NCI-H2081 treated with DMSO at 0.1 percent for 48 hours (cell line): Measurements from ENCODE around the gene FHOD3.

Source experiments
- DNase-seq: peaks from one replicate; lab custom pipeline; 2025; lab: John Stamatoyannopoulos, UW

FHOD3 gene

GRCh38 chr18:36386150-36386920 is 88.8 kb downstream of the FHOD3 start:
- DNase-seq: no peak

- no peak for DNase-seq
Observed at GRCh38 chr18:36387310-36387709, 89.8 kb downstream of the FHOD3 start.

GRCh38 chr18:36388310-36388709 is 90.8 kb downstream of the FHOD3 start:
- DNase-seq: no peak

- no peak for DNase-seq
Observed at GRCh38 chr18:36389027-36389426, 91.5 kb downstream of the FHOD3 start.

- no peak for DNase-seq
Observed at GRCh38 chr18:36389811-36390581, 92.5 kb downstream of the FHOD3 start.

GRCh38 chr18:36391426-36392145 is 94.1 kb downstream of the FHOD3 start:
- no peak for DNase-seq

- DNase-seq: no peak
Observed at GRCh38 chr18:36392164-36392978, 94.9 kb downstream of the FHOD3 start.

- no peak for DNase-seq
Observed at GRCh38 chr18:36392979-36393287, 95.4 kb downstream of the FHOD3 start.

- DNase-seq: no peak
Observed at GRCh38 chr18:36394486-36394885, 97.0 kb downstream of the FHOD3 start.

- DNase-seq: no peak
Observed at GRCh38 chr18:36396190-36396589, 98.7 kb downstream of the FHOD3 start.

GRCh38 chr18:36397033-36397432 is 99.5 kb downstream of the FHOD3 start:
- no peak for DNase-seq

- no peak for DNase-seq
Observed at GRCh38 chr18:36398419-36398818, 100.9 kb downstream of the FHOD3 start.

GRCh38 chr18:36399055-36399454 is 101.5 kb downstream of the FHOD3 start:
- no peak for DNase-seq

GRCh38 chr18:36401462-36401861 is 103.9 kb downstream of the FHOD3 start:
- DNase-seq: no peak

GRCh38 chr18:36402765-36403396 is 105.4 kb downstream of the FHOD3 start:
- DNase-seq: no peak

GRCh38 chr18:36403896-36404820 is 106.6 kb downstream of the FHOD3 start:
- no peak for DNase-seq

GRCh38 chr18:36405611-36406010 is 108.1 kb downstream of the FHOD3 start:
- DNase-seq: no peak

GRCh38 chr18:36406805-36407204 is 109.3 kb downstream of the FHOD3 start:
- DNase-seq: no peak

- DNase-seq: no peak
Observed at GRCh38 chr18:36408606-36409005, 111.1 kb downstream of the FHOD3 start.

GRCh38 chr18:36409779-36410178 is 112.3 kb downstream of the FHOD3 start:
- DNase-seq: no peak
